LoVo (cell line): ENCODE data around the gene ABCF2.

ENCODE experiments used
- DNase-seq: peaks from one replicate; pipeline ENCODE4 v3.0.0-alpha.2; 2016; ENCODE audit warnings: low spot score

Gene ABCF2

DNA sequence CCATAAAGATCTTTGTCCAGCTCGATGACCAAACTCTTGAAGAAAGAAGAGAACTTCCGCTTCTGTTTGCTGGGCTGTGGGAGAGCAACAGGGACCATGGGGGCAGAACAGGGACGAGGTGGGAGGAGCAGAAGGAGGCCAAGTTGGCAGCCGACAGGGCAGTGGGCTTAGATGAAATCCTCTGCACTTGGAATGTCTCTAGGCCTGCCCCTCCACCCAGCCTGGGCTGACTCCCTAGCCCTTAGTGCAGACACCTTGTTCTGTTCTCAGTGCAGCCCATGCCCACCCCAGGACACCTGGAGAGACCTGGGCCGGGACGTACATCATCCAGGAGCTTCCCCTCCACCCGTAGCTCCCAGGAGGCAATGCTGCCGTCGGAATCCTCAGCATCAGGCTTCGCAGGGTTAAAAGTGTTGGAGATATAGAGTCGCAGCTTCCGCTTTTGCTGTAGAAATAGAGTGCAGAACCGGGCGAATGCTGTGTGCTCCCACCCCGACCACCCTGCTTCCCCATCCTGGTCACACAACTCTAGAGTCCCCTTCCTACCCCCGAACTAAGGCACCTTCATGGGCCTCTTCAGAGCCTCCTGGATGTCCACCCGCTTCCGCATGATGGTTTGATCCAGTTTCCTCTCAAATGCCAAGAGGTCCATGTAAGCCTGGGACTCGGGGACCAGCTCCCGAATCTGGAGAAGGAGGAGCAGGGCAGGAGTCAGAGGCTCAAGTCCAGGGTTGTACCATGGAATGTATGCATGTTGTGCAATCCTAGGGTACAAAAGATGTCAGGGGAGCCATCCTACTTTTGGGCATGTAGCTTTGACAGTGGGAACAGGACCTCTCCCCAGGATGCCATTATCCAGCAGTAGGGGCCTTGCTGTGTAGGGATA lies 15.4 kb upstream of the ABCF2 start:
- no peak for DNase-seq

DNA sequence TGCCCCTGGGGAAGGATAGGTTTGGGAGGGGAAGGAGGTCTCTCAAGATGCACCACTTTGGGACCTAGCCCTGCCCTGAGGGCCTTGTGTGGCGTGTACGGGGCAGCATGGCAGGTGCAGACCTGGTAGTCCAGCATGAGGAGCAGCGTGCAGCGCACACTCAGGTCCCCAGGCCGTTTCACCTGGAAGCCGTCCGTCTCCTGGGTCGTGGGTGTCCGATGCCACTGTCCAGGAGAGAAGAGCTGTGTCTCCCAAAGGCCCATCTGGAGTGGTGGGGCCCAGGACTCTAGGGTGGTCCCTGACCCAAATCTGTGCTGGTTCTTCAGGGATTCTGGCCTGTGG lies 14.7 kb upstream of the ABCF2 start:
- no peak for DNase-seq

DNA sequence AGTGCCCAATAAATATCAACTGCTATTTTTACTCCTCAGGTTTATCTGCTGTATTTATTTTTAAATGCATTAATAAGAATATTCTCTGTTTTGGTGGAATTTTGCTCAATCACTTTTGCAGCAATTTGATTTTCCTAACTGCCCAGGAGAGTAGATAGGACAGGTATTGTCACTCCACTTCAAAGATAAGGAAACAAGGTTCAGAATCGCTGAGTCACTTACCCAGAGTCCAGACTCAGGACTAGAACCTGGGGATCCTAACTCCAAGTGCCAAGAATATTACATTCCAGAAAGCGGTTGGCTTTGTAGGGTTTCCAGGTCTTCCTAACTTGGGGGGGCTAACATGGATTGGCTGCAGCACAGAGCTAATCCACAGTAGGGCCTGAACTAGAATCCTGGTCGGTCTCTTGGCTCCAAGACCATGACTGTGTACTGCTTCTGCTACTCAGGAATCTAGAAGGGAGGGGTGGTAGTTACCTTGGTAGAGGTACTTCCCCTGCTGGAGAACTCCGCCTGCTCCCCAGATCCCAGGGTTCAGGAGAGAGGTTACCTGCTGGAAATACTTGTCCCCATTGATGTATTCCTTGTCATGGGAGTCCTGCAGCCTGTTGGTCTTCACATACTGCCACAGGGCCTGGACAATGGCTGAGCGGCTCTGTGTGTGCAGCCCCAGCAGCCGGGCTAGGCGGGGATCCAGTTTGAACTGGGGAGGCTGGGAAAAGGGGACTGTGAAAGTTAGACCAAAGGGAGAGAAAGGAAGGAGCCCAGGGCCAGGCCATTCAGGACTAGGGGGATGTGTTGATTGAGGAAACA lies 14.1 kb upstream of the ABCF2 start:
- DNase-seq: no peak

DNA sequence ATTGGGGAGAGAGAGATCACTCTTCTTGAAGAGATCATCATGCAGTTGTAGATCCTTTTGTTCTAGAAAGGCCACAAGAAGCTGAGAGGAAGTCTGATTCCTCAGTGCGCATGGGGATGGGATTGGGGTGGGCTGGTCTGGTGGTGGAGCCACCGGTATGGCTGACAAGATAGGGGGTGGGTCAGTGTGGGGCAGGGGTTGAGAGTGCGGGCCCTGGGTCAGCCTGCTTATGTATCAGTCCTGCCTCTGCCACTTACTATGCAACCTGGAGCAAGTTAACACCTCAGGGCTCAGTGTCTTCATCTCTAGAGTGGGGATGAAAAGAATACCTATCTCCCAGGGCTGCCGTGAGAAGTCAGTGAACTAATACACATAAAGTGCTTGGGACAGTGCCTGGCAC lies 13.5 kb upstream of the ABCF2 start:
- DNase-seq: no peak

DNA sequence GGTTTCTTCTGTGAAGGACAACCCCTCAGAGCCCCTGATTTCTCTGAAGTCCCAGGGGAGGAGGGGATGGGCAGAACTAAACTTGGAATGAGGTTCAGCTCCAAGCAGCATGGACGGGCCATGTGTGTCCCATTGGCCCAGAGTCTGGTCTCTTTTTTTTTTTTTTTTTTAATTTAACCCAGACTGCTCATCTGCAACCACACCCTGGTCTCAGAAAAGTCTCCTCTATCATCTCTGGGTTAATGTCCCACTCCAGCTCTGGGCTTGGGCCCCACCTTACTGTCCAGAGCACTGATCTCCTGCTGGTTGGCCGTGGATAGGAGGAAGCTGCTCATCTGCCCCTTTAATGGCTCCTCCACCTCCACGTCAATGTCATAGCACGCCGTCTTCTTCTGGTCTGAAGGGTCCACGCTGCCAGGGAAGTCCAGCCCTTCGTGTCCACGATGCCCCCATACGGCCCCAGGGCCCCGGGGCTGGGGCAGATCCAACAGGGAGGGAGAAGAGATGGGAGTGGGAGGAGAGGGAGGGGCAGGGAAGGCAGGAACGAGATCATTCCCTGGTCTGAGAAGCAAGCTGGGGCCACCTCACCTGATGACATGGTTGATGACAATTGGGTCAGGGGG lies 12.9 kb upstream of the ABCF2 start:
- no peak for DNase-seq

DNA sequence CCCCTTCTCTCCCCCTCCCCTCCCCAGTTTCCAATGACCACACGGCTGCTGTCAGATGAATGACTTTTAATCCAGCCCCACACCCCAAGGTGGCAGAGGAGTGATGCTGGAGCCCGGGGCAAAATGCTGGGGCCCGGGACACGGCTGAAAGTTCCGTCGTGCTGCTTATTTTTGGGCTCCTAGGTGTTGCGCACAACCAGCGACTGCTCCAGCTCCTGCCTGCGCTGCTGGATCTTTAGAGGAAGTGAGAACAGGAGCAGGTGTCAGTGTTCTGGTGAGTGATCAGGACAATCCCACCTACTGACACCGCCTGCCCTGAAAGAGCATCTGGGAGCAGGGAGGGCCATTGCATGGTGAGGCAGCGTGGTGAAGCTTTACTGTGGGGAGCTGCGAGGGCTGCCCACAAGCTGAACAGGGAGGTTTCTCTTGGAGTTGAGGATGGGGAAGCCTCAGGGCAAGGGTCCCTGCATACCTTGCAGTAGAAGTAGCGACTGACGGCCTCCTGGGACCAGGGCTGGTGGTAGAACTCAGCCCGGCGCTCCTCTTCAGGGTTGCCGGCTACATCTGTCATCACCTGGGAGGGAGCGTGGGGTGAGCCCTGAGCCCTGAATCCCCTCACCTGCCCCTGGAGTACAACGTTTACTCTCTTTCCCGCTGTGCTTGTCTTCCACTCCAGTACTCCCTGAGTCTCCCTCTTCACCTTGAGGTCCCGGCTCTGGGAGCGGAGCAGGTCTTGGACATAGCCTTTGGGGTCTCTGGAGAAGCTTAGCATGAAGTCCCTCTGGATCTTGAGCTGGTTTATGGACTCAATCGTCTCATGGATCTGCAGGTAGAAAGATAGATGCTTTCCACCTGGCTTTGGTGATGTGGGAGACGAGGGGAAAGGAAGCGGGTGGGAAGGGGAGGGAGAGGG lies 12.2 kb upstream of the ABCF2 start:
- DNase-seq: no peak

DNA sequence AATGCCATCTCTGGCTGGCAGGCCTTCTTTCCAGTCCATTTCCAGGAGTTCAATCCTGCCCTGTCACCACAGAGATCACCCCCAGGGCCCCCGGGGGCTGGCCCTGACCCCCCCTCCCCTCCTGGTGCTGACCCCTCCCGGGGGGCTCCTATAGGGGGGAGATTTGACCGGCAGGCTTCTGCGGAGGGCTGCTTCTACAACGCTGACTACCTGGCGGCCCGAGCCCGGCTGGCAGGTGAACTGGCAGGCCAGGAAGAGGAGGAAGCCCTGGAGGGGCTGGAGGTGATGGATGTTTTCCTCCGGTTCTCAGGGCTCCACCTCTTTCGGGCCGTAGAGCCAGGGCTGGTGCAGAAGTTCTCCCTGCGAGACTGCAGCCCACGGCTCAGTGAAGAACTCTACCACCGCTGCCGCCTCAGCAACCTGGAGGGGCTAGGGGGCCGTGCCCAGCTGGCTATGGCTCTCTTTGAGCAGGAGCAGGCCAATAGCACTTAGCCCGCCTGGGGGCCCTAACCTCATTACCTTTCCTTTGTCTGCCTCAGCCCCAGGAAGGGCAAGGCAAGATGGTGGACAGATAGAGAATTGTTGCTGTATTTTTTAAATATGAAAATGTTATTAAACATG lies 11.3 kb upstream of the ABCF2 start:
- DNase-seq: no peak

DNA sequence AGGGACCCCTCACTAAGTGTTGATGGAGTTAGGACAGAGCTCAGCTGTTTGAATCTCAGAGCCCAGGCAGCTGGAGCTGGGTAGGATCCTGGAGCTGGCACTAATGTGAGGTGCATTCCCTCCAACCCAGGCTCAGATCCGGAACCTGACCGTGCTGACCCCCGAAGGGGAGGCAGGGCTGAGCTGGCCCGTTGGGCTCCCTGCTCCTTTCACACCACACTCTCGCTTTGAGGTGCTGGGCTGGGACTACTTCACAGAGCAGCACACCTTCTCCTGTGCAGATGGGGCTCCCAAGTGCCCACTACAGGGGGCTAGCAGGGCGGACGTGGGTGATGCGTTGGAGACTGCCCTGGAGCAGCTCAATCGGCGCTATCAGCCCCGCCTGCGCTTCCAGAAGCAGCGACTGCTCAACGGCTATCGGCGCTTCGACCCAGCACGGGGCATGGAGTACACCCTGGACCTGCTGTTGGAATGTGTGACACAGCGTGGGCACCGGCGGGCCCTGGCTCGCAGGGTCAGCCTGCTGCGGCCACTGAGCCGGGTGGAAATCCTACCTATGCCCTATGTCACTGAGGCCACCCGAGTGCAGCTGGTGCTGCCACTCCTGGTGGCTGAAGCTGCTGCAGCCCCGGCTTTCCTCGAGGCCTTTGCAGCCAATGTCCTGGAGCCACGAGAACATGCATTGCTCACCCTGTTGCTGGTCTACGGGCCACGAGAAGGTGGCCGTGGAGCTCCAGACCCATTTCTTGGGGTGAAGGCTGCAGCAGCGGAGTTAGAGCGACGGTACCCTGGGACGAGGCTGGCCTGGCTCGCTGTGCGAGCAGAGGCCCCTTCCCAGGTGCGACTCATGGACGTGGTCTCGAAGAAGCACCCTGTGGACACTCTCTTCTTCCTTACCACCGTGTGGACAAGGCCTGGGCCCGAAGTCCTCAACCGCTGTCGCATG lies 10.5 kb upstream of the ABCF2 start:
- no peak for DNase-seq

DNA sequence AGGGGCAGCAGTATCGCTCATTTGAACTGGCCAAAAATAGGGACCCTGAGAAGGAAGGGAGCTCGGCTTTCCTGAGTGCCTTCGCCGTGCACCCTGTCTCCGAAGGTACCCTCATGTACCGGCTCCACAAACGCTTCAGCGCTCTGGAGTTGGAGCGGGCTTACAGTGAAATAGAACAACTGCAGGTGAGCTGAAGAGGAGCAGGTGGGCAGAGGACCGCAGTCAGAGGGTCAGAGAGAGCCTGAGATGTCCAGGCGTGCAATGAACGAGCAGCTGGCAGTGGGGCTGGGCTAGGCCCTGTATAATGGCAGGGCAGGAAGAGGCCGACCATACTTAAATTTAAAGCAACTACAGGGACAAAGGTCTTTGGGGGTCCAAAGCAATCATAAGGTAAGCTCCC lies 9.4 kb upstream of the ABCF2 start:
- no peak for DNase-seq

DNA sequence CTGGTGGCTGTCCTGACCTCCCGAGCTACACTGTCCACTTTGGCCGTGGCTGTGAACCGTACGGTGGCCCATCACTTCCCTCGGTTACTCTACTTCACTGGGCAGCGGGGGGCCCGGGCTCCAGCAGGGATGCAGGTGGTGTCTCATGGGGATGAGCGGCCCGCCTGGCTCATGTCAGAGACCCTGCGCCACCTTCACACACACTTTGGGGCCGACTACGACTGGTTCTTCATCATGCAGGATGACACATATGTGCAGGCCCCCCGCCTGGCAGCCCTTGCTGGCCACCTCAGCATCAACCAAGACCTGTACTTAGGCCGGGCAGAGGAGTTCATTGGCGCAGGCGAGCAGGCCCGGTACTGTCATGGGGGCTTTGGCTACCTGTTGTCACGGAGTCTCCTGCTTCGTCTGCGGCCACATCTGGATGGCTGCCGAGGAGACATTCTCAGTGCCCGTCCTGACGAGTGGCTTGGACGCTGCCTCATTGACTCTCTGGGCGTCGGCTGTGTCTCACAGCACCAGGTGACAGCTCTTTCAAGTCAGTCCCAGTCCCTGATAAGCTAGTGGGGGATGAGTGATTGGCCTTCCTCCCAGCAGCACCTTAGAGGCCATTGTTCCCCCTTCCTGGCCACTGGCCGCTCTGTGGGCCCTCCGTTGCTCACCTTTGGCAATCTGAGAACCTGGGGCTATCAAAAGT lies 8.2 kb upstream of the ABCF2 start:
- DNase-seq: no peak

DNA sequence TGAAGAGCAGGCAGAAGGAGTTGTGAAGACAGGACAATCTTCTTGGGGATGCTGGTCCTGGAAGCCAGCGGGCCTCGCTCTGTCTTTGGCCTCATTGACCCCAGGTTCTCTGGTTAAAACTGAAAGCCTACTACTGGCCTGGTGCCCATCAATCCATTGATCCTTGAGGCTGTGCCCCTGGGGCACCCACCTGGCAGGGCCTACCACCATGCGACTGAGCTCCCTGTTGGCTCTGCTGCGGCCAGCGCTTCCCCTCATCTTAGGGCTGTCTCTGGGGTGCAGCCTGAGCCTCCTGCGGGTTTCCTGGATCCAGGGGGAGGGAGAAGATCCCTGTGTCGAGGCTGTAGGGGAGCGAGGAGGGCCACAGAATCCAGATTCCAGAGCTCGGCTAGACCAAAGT lies 6.8 kb upstream of the ABCF2 start:
- DNase-seq: no peak

DNA sequence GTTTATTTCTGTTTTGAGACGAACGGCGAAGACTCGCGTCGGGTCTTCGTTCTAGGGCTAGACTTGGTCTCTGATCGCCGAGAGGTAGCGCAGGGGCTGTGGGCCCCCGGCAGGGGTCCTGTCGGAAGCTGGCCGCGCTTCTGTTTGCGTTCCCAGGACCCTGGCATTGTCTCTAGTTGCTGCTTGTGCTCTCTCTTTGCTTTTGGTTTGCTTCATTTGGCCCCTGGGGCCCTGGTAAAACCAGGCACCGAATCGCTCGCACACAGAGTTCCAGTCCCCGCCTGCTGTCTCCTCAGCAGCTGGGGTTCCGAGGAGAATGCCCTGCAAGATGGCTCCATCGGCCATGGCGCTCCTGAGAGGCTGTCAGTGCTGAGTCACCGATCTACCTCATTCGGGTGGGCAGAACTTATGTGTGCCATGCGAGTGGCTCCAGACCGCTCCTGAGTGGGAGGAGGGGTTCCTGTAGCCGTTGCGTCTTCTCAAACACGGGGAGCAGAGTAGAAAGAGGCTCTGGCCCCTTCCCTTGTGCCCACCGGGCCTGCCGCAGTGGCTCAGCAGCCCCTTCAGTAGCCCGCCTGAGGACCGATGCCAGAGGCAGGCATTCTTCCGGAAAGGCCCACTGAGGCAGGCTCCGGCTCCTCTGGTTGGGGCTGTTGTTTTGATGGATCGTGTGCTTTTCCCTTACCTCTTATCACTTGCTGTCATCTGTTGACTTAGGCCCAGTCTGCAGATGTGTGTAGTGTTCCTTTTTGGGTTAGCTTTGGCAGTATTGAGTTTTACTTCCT lies 6.1 kb upstream of the ABCF2 start:
- peak; percentile 79 for DNase-seq

DNA sequence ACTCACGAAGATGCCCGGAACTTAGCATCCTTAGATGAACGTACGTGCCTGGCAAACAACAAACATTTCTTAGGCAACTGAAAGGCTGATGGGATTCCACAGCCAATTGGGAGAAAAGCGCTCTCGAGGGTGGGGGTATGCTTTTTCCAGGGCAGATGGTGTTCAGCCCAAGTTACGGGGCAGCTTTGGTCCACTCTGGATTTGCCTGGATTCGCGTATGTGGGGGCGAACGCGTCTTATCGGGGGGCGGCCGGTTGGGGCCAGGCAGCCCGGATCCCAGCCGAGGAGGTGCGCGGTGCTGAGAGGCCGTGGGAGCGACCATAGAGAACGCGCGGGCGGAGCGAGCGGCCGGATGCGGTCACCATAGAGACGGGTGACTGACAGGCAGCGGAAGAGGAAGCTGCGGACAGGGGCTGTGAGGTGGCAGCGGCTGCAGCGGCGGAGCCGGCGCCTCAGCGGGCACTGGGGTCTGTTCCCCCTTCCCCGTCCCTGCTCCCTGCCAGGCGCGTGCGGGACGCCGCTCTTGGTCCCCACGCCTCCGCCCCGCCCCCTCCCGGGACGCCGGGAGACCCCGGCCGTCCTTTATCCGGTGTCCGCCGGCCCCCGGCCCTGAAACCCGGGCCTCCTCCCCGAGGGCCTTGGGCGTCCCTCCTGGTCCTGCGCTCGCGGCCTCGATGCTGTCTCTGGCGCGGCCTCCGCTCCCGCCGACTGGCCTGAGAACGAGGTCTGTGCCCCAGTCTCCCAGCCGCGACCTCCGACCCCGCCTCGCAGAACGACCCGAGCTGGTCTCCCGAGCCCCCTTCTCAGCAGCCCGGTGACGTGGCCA lies 5.3 kb upstream of the ABCF2 start, which contains the start of gene CHPF2:
CHPF2 (plus strand) TSS at position 393 of the 826 bp plus-strand sequence. CDS start 1,529 bp downstream, outside the sequence.
- peak; percentile 96 for DNase-seq

DNA sequence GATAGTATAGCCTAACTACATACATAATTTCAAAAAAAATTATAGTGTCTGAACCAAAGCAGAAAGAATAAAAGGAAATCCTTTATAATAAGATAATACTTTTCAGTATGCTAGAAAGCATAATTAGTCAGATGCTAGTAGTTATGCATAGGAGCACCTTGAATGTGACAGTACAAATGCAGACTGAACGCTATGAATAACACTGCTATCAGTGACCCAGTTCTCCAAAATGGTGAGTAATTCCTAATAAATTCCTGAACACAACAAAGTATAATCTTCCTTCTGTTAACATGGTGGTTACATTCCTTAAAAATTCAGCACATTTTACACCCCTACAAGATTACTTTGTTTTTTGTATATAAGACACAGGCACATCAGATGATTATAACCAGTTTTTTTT lies 4.1 kb upstream of the ABCF2 start:
- no peak for DNase-seq

DNA sequence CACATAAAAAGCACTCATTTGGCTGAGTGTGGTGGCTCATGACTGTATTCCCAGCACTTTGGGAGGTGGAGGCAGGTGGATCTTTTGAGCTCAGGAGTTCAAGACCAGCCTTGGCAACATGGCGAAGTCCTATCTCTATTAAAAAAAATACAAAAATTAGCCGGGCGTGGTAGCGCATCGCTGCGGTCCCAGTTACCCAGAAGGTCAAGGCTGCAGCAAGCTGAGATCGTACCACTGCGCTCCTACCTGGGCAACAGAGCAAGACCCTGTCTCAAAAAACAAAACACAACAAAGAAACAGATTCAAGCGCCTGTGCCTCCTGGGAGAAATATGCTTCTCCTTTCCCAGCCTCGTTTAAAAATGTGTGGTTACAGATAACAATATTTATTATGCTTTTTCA lies 2.2 kb upstream of the ABCF2 start:
- no peak for DNase-seq

DNA sequence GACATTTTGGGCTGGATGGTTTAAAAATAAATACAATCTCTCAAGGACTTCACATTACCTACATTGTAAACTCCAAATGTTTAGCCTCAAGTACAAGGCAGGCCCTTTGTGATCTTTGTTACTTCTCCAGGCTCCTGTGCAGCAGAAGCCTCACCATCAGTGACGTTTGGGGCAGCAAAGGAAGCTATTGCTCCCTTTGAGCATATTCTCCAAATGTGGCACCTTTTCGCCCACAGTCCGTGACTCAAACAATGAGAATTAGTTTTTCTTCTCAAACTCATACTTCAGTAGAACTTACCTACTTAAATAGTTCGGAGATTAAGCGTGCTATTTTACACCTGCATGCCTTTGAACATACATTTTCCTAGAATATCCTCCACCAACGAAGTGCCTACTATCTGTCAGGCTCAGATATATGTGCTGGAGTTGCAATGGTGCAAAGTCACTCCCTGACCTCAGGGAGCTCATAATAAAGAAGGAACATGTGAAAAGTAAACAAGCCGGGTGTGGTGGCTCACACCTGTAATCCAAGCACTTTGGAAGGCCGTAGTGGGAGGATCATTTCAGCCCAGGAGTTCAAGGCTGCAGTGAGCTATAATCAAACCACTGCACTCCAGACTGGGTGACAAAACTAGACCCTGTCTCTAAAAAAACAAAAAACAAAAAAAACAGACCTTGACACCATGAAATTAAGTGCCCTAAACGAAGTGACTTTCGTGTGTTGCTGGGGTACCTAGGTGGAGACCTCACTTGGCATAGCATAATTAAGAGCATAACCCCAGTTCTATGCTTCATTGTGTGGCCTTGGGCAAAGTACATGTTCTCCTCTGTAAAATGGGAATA lies 1.2 kb upstream of the ABCF2 start:
- DNase-seq: no peak

DNA sequence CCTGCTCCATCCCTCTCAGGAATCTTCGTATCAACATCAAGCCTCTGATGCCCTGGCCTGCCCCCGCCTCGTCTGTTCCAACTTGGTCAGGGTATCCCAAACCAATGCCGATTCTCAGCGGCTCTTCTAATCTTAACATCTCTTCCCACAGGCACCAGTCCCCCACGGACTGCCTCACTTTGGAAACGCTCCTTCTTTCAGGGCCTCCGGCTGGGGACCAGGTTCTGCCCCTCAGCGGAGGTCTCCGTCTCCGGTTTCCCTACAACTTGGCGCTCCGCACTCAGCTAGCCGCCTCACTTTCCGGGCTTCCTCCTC lies 488 bp downstream of the ABCF2 start:
- DNase-seq: no peak
